Subcutaneous abdominal adipose tissue (tissue), 5 donors: ENCODE results near the gene HAS3.

Experiments
- H3K27ac ChIP-seq: one replicate; pipeline ENCODE4 v1.7.0; 2013; ENCODE audit warnings: low read depth, mild to moderate bottlenecking, inconsistent platforms, low read length, moderate library complexity
- H3K27me3 ChIP-seq, 5 donors: one replicate each; pipeline ENCODE4 v1.7.0; 2013; ENCODE audit warnings: low read length in 5 of 5, inconsistent platforms in 1 of 5; ENCODE audit not compliant: control insufficient read depth in 5 of 5, insufficient read depth in 4 of 5
- H3K36me3 ChIP-seq, 5 donors: one replicate each; pipeline ENCODE4 v1.7.0; 2013; ENCODE audit warnings: low read length in 5 of 5; ENCODE audit not compliant: control insufficient read depth in 5 of 5, insufficient read depth in 5 of 5
- H3K4me1 ChIP-seq, 5 donors: one replicate each; pipeline ENCODE4 v1.7.0; 2013; ENCODE audit warnings: low read length in 5 of 5, mild to moderate bottlenecking in 3 of 5, moderate library complexity in 1 of 5; ENCODE audit not compliant: control insufficient read depth in 5 of 5, insufficient read depth in 5 of 5
- H3K4me3 ChIP-seq, 5 donors: one replicate each; pipeline ENCODE4 v1.7.0; 2013; ENCODE audit warnings: low read length in 5 of 5, low read depth in 1 of 5
- H3K9ac ChIP-seq, 5 donors: one replicate each; pipeline ENCODE4 v1.7.0; 2013; ENCODE audit warnings: low read length in 5 of 5, mild to moderate bottlenecking in 4 of 5, moderate library complexity in 3 of 5
- H3K9me3 ChIP-seq, 5 donors: one replicate each; pipeline ENCODE4 v1.7.0; 2013; ENCODE audit warnings: low read length in 5 of 5; ENCODE audit not compliant: control insufficient read depth in 5 of 5
- donor health status: healthy.
- donor health status: healthy.
- donor health status: healthy.
- donor health status: healthy.
- donor health status: healthy.

The HAS3 gene

GRCh38 chr16:69088684-69089083 lies 16.8 kb upstream of the HAS3 start:
- no peak overlapping the region for H3K9ac ChIP-seq

DNA sequence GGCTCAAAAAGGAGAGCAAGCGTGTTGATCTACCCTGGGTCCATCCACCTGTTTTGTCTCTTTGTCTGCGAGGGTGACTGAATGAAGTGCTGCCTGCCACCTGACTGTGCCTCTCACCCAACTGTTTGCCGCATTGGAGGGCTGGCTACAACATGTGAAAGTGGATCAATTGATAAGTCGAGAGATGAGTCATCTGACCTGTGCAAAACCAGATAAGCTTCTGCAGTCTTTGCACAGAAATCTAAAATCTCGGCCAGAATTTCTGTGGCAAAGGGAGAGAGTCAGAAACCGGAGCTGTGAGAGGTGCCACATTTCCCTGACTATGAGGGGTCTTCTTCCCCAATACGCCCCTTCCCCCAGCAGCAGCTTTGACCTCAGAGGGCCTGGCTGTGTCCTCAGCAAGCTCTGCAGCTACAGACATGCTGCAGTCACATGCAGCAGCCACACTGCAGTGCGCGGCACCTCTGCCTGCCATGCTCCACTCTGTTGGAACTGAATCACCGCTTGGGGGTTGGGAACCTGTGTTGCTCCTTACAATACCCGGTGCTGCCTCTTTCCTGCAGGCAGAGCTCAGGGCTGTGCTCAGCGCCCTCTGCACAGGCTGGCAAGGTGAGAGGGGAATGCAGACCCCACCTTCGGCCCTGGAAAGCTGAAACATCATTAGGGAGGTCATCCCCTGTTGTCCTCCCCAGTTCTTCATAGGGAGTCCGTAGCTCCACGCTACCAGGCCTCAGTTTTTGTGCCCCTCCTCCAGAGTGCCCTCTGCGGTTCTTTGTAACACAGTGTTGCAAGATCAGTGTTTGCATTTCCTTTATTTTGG lies 16.2 kb upstream of the HAS3 start:
- H3K4me1 ChIP-seq: peaks cover 0 to 30% (median 8%) of the 10 kb centered on the region in 5 donors
- H3K9ac ChIP-seq: no peak overlapping the region
- no peak overlapping the region for H3K27ac ChIP-seq
- H3K4me3 ChIP-seq: peak overlapping the region in 1 of 5 donors; percentile 11
- H3K36me3 ChIP-seq: peaks cover 0 to 8% (median 2%) of the 10 kb centered on the region in 5 donors
- peaks cover 0 to 3% (median 0%) of the 10 kb centered on the region in 5 donors for H3K27me3 ChIP-seq
- H3K9me3 ChIP-seq: no peaks in the 10 kb centered on the region

More at GRCh38 chr16:69088684-69089083, 16.8 kb upstream of the HAS3 start:
- no peaks in the 10 kb centered on the region for H3K9me3 ChIP-seq
- H3K27me3 ChIP-seq: no peaks in the 10 kb centered on the region
- no peak overlapping the region for H3K27ac ChIP-seq
- H3K4me1 ChIP-seq: peaks cover 0 to 30% (median 8%) of the 10 kb centered on the region in 5 donors
- H3K4me3 ChIP-seq: no peak overlapping the region
- peaks cover 0 to 14% (median 7%) of the 10 kb centered on the region in 5 donors for H3K36me3 ChIP-seq

DNA sequence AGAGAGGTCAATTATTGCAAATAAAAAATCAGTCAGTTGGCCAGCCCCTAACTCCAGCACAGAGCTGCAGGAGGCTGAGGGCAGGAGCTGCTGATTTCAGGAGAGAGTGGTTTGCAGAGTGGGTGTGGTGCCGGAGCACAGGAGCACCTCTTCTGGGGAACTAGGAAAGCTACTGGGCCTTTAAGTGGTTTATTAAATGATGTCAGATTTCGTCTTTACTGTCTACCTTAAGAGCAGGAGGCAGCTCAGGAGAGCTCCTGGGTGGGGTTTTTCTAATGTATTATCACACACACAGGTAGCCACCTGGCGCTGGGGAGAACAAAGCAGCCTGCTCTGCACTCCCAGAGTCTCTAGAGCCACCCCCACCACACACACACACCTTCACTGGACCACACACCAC lies 11.5 kb upstream of the HAS3 start:
- no peak overlapping the region for H3K27ac ChIP-seq
- H3K4me1 ChIP-seq: peaks cover 0 to 19% (median 8%) of the 10 kb centered on the region in 5 donors
- no peak overlapping the region for H3K9ac ChIP-seq
- no peak overlapping the region for H3K4me3 ChIP-seq
- H3K27me3 ChIP-seq: peaks cover 0 to 9% (median 0%) of the 10 kb centered on the region in 5 donors
- no peaks in the 10 kb centered on the region for H3K9me3 ChIP-seq
- no peaks in the 10 kb centered on the region for H3K36me3 ChIP-seq

DNA sequence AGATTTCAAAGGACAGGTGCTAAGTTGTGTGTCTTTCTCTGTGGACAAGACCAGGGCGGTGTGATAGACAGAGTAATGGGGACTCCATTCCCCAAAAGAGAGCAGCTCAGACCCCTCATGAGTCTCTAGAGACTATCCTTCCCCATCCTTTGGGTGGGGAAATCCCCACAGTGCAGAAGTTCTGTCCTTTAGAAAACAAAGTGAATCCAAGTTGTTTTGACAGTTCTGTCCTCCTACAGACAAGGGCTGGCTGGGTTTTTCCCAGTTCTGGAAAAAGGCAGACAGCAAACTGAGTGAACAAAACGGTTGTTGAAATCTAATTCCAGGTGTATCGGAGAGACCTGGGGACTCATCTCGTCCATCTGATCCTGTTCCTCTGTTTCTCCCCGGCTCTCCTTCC lies 11.0 kb upstream of the HAS3 start:
- no peaks in the 10 kb centered on the region for H3K9me3 ChIP-seq
- H3K4me1 ChIP-seq: peaks cover 0 to 14% (median 4%) of the 10 kb centered on the region in 5 donors
- no peak overlapping the region for H3K9ac ChIP-seq
- H3K36me3 ChIP-seq: no peaks in the 10 kb centered on the region
- H3K4me3 ChIP-seq: no peak overlapping the region
- no peak overlapping the region for H3K27ac ChIP-seq
- H3K27me3 ChIP-seq: peaks cover 0 to 9% (median 0%) of the 10 kb centered on the region in 5 donors

- Histone ChIP-seq H3K27me3 (peaks cover 0 to 9% (median 0%) of the 10 kb centered on the region in 5 donors), H3K36me3 (no peaks in the 10 kb centered on the region), H3K9me3 (no peaks in the 10 kb centered on the region), H3K9ac (no peak overlapping the region), H3K27ac (no peak overlapping the region), H3K4me1 (peaks cover 0 to 7% (median under 1%) of the 10 kb centered on the region in 5 donors), H3K4me3 (no peak overlapping the region)
Measured at GRCh38 chr16:69095193-69095592, 10.3 kb upstream of the HAS3 start.

- Histone ChIP-seq H3K4me3 (no peak overlapping the region), H3K27me3 (peaks cover 0 to 10% (median 0%) of the 10 kb centered on the region in 5 donors), H3K36me3 (no peaks in the 10 kb centered on the region), H3K27ac (no peak overlapping the region), H3K9me3 (no peaks in the 10 kb centered on the region), H3K9ac (no peak overlapping the region), H3K4me1 (peaks cover 0 to 5% (median under 1%) of the 10 kb centered on the region in 5 donors)
Measured at GRCh38 chr16:69100071-69100691, 5.3 kb upstream of the HAS3 start.

GRCh38 chr16:69106491-69107315 lies 1.2 kb downstream of the HAS3 start:
- H3K9ac ChIP-seq: peak overlapping the region in 1 of 5 donors; percentile 57
- H3K4me3 ChIP-seq: peak overlapping the region in 4 of 5 donors; percentile 45 to 70 (median 64)
- peaks cover 0 to 17% (median 3%) of the 10 kb centered on the region in 5 donors for H3K27me3 ChIP-seq

DNA sequence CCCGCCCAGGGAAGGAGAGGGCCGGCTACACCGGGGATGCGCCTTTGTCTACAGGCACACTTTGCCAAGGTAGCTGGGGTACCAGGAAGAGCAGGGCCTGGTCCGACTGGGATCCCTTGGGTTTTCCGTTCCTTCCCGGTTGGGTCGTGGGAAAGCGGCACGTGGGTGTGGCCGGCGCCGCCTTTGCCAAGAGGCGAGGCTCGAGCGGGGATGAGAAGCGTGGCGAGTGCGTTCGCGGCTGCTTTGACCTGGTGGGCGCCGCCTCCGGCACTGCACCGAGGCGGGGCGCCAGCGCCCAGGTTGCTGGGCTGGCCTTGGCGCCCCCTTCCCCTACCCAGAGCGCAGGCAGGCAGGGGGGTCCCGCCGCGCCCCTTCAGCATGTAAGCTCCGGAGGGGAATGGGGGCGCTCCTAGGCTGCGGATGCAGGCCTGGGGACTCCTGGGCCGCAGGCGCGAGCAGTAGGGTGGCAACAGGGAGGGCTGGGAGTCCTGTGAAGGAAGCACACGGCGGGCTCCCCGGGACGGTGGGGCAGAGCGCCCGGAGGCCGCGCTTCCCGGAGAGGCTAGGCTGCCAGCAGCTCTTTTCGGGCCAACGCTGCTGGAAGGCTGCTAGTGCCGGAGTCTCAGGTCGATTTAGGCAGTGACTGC lies 2.0 kb downstream of the HAS3 start:
- H3K27me3 ChIP-seq: peaks cover 0 to 17% (median 3%) of the 10 kb centered on the region in 5 donors
- H3K9ac ChIP-seq: peak overlapping the region in 2 of 5 donors; percentile 21 to 57
- no peak overlapping the region for H3K27ac ChIP-seq

More at GRCh38 chr16:69106491-69107315, 1.2 kb downstream of the HAS3 start:
- Histone ChIP-seq H3K4me1 (peaks cover 3 to 34% (median 30%) of the 10 kb centered on the region in 5 donors), H3K36me3 (peaks cover 0 to 25% (median 17%) of the 10 kb centered on the region in 5 donors), H3K27ac (no peak overlapping the region), H3K9me3 (no peaks in the 10 kb centered on the region)

More for the DNA sequence above, 2.0 kb downstream of the HAS3 start:
- peaks cover 3 to 41% (median 30%) of the 10 kb centered on the region in 5 donors for H3K4me1 ChIP-seq
- H3K36me3 ChIP-seq: peaks cover 0 to 28% (median 17%) of the 10 kb centered on the region in 5 donors
- no peaks in the 10 kb centered on the region for H3K9me3 ChIP-seq
- peak overlapping the region in 4 of 5 donors; percentile 45 to 70 (median 64) for H3K4me3 ChIP-seq
